GM20000 (cell line): ENCODE data around the gene SVOP.
"Not testable (repeated sequence)": the region's sequence is repeated elsewhere in the genome, so short reads cannot be mapped to it uniquely, and the experiment has no call there.

ENCODE experiments used
- DNase-seq: peaks from one replicate; pipeline ENCODE4 v3.0.0; 2012; ENCODE audit warnings: low spot score
- CTCF ChIP-seq: IDR thresholded peaks from 2 replicates; pipeline ENCODE4 v1.5.1; 2012; ENCODE audit warnings: mild to moderate bottlenecking, control low read depth; ENCODE audit errors: extremely low read depth, missing control alignments

Gene SVOP

GRCh38 chr12:108879615-108880254 lies 141.1 kb downstream of the SVOP start, which contains the start of gene DAO:
Gene DAO, plus strand, starts transcription at chr12:108880092. Its CDS starts 4,915 bp downstream, at chr12:108885007.
- no peak for DNase-seq
- TF ChIP-seq CTCF, result no peak

- TF ChIP-seq CTCF, result no peak
- no peak for DNase-seq
Measured at GRCh38 chr12:108876550-108876949, 144.3 kb downstream of the SVOP start.

- no peak for DNase-seq
- no peak for TF ChIP-seq CTCF
Measured at GRCh38 chr12:108875682-108876361, 145.0 kb downstream of the SVOP start.

GRCh38 chr12:108875280-108875679 lies 145.6 kb downstream of the SVOP start:
- TF ChIP-seq CTCF, result no peak
- DNase-seq, result no peak

GRCh38 chr12:108868781-108869180 lies 152.1 kb downstream of the SVOP start:
- no peak for TF ChIP-seq CTCF
- no peak for DNase-seq

- DNase-seq, result not testable (repeated sequence)
Measured at GRCh38 chr12:108866083-108866482, 154.8 kb downstream of the SVOP start.

- no peak for DNase-seq
Measured at GRCh38 chr12:108865169-108865568, 155.7 kb downstream of the SVOP start.

More at GRCh38 chr12:108865169-108865568, 155.7 kb downstream of the SVOP start:
- TF ChIP-seq CTCF, result no peak
